ENCODE measurements around the gene SUDS3. TPM values are rescaled to one million over a fixed set of nuclear protein-coding genes. Genes with fewer than 3 reads are reported as not detected.

The SUDS3 gene
- total and polyA plus RNA-seq, 7 donors, result 8.3 to 27.8 (median 18.9) TPM

DNA sequence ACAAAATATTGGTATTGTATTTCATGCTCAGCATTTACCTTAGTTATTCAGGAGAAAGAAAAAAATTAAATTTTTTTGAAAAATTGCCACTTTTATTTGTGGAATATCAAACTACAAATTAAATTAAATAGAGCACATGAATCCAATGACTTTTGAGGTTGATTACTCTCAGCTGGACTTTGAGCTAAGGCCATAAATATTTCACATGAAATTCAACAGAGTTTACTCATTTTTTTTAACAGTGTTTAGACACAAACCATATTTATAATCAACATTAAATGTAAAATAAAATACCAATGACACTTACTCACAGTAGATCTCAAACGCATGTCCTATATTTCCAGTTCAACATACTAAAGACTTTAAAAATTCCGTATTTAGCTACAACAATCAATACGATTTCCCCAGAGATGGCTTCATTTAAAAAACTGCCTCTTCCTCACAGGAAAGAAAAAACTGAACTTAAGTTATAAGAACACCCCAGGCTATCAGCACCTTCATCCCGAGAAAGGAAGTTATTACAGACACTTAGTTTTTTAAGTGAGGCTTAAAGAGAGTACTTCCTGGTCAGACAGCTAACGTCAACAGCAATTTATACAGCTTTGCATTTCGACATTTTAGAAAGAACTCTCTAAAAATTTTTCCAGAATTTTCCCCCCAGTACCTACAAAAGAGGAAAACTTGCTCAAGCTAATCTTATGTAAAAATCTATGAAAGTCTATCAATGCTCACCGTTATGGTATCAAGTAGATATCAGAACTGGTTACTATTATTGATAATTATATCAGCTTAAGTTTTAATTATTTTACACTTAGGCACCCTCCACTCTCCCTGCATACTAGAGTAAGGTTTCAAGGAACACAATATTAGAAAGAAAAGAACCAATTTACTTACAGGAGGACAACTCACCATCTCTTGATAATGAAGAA, 17.5 kb upstream of the SUDS3 start:
- H3K4me1 ChIP-seq, result peaks cover 12% of the 10 kb centered on the region
- no peaks in the 10 kb centered on the region for H3K27me3 ChIP-seq (ENCODE audit: insufficient read depth in 3 of 3, low read length in 2 of 3)
- WGBS, 3 donors, result 70 to 79% (median 78%) methylated on average over 7 of the region's 7 CpGs
- no peak for ATAC-seq
- DNase-seq, result no peak
- no peaks in the 10 kb centered on the region for H3K9me3 ChIP-seq
- H3K27ac ChIP-seq, result no peak overlapping the region
- no peaks in the 10 kb centered on the region for H3K36me3 ChIP-seq (ENCODE audit: insufficient read depth in 1 of 2, low read depth in 1 of 2)
- intact Hi-C loops (cut with DNase I), result no loop called here
- peak overlapping the region; percentile 0 for H3K4me3 ChIP-seq
- TF ChIP-seq, protein P1, sequence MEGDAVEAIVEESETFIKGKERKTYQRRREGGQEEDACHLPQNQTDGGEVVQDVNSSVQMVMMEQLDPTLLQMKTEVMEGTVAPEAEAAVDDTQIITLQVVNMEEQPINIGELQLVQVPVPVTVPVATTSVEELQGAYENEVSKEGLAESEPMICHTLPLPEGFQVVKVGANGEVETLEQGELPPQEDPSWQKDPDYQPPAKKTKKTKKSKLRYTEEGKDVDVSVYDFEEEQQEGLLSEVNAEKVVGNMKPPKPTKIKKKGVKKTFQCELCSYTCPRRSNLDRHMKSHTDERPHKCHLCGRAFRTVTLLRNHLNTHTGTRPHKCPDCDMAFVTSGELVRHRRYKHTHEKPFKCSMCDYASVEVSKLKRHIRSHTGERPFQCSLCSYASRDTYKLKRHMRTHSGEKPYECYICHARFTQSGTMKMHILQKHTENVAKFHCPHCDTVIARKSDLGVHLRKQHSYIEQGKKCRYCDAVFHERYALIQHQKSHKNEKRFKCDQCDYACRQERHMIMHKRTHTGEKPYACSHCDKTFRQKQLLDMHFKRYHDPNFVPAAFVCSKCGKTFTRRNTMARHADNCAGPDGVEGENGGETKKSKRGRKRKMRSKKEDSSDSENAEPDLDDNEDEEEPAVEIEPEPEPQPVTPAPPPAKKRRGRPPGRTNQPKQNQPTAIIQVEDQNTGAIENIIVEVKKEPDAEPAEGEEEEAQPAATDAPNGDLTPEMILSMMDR (IDR thresholded peaks at IDR 0.05), result no peak

DNA sequence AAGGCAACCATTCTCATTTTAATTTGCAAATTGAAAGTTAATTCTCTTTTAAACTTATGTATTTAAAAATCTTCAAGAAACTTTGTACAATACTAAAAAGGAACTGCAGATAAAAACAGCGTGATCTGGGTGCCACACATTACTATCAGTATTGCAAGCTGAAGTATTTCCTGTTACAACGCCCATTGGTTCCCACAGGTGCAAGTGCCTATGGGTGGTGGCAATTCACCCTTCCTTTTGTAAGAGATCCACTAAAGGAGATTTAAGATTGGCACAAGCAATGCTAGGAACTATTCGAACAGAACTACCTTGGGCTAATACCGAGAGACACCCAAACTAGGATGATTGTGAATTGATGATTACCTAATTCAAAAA, 16.8 kb upstream of the SUDS3 start:
- Histone ChIP-seq H3K36me3 (ENCODE audit: insufficient read depth in 1 of 2, low read depth in 1 of 2) (no peaks in the 10 kb centered on the region), H3K27me3 (ENCODE audit: insufficient read depth in 3 of 3, low read length in 2 of 3) (no peaks in the 10 kb centered on the region), H3K4me3 (peak overlapping the region; percentile 0), H3K27ac (no peak overlapping the region), H3K4me1 (peaks cover 12% of the 10 kb centered on the region), H3K9me3 (no peaks in the 10 kb centered on the region)
- TF ChIP-seq, protein P1 (IDR thresholded peaks at IDR 0.05), result no peak
- intact Hi-C loops (cut with DNase I), result no loop called here
- 84 to 91% (median 87%) methylated on average over 4 of the region's 4 CpGs for WGBS, 3 donors
- ATAC-seq, result no peak
- no peak for DNase-seq

DNA sequence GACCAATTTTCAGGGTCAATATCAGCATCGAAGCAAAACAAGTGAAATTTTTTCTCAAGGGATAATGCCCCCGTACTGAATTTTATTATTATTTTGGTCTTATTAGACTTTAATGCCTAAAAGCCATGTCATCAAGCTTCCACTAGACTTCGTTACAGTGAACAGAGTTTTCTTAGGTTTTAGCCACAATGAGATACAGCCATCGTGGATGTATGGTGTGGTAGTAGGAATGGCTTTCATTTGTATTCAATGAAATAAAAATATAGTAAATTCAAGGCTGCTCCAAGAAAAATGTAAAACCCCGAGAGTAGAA, 15.3 kb upstream of the SUDS3 start:
- no peak for ATAC-seq
- no peaks in the 10 kb centered on the region for H3K9me3 ChIP-seq

DNA sequence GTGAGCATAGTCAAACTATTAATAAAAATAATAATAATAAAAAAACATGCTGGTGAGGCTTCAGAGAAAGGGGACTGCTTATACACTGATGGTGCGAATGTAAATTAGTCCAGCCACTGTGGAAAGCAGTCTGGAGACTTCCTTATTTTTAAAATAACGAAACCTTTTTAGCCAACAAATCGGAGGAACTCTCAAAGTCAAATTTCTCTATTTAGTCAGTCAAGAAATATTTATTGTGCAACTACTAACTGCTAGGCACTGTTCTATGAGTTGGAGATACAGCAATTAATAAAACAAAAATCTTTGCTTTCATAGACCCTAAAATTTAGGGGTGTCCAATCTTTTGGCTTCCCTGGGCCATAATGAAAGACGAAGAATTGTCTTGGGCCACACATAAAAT, 14.5 kb upstream of the SUDS3 start:
- ATAC-seq (no peak), DNase-seq (no peak)
- no peaks in the 10 kb centered on the region for H3K9me3 ChIP-seq
- 93 to 98% (median 94%) methylated on average over 4 of the region's 4 CpGs for WGBS, 3 donors
- H3K4me1 ChIP-seq, result peaks cover 7% of the 10 kb centered on the region
- H3K36me3 ChIP-seq (ENCODE audit: insufficient read depth in 1 of 2, low read depth in 1 of 2), result no peaks in the 10 kb centered on the region
- TF ChIP-seq, protein P1 (IDR thresholded peaks at IDR 0.05), result no peak
- intact Hi-C loops (cut with DNase I), result loop anchor here in 1 of 2 donors (5.0 kb wide), 1 partner anchor 35 kb away; no protein-coding TSS in a partner anchor
- no peak overlapping the region for H3K4me3 ChIP-seq
- H3K27ac ChIP-seq, result no peak overlapping the region
- H3K27me3 ChIP-seq (ENCODE audit: insufficient read depth in 3 of 3, low read length in 2 of 3), result no peaks in the 10 kb centered on the region

More for the DNA sequence above, 15.3 kb upstream of the SUDS3 start:
- 88 to 97% (median 90%) methylated on average over 5 of the region's 5 CpGs for WGBS, 3 donors
- Histone ChIP-seq H3K27ac (no peak overlapping the region), H3K4me3 (no peak overlapping the region), H3K4me1 (peaks cover 12% of the 10 kb centered on the region), H3K36me3 (ENCODE audit: insufficient read depth in 1 of 2, low read depth in 1 of 2) (no peaks in the 10 kb centered on the region), H3K27me3 (ENCODE audit: insufficient read depth in 3 of 3, low read length in 2 of 3) (no peaks in the 10 kb centered on the region)
- intact Hi-C loops (cut with DNase I), result loop anchor here in 1 of 2 donors (5.0 kb wide), 1 partner anchor 34 kb away; no protein-coding TSS in a partner anchor
- DNase-seq, result no peak
- TF ChIP-seq, protein P1 (IDR thresholded peaks at IDR 0.05), result no peak
